DMS153 treated with DMSO at 0.1 percent for 48 hours (cell line): ENCODE data around the gene BCAP31.

Experiments used
- DNase-seq: peaks from one replicate; lab custom pipeline; 2025; ENCODE audit not compliant: unreplicated experiment; lab: John Stamatoyannopoulos, UW

The BCAP31 gene

GRCh38 chrX:153657161-153657560 lies 67.0 kb downstream of the BCAP31 start:
- no peak for DNase-seq

GRCh38 chrX:153653556-153653955 lies 70.6 kb downstream of the BCAP31 start:
- no peak for DNase-seq

- DNase-seq, result no peak
These were observed 72.6 kb downstream of the BCAP31 start for GRCh38 chrX:153651540-153652079.

GRCh38 chrX:153650959-153651358 lies 73.2 kb downstream of the BCAP31 start:
- no peak for DNase-seq
